Activated CD4-positive, alpha-beta T cell treated with anti-CD3 and anti-CD28 coated beads for 48 hours (primary cell): ENCODE measurements around the gene NPHP4.

Experiments
- DNase-seq: peaks from one replicate; pipeline ENCODE4 v3.0.0-alpha.2; 2020

Gene NPHP4

GRCh38 chr1:5886541-5887348 lies 105.5 kb downstream of the NPHP4 start:
- DNase-seq = no peak

- no peak for DNase-seq
These were observed 106.1 kb downstream of the NPHP4 start for GRCh38 chr1:5886140-5886483.

GRCh38 chr1:5885471-5886139 lies 106.6 kb downstream of the NPHP4 start:
- no peak for DNase-seq

DNA sequence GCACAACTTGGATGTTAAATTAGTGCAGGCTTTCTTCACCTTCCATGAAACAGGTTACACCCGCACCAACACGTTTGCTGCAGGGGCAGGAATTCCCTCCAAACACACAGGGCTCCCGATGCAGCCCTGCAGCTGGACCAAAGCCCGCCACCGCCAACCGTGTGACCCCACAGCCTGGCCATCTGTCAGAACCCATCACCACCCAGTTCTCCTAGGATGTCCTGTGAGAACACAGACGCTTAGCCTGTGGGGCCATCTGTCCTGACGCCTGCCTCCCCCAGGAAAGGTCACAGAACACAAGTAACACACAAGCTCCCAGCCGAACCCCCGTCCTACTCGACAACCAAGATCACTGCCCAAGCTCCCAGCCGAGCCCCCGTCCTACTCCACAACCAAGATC lies 108.1 kb downstream of the NPHP4 start:
- no peak for DNase-seq

GRCh38 chr1:5883129-5884048 lies 108.8 kb downstream of the NPHP4 start:
- DNase-seq = no peak

GRCh38 chr1:5882367-5883128 lies 109.7 kb downstream of the NPHP4 start:
- DNase-seq = no peak

DNA sequence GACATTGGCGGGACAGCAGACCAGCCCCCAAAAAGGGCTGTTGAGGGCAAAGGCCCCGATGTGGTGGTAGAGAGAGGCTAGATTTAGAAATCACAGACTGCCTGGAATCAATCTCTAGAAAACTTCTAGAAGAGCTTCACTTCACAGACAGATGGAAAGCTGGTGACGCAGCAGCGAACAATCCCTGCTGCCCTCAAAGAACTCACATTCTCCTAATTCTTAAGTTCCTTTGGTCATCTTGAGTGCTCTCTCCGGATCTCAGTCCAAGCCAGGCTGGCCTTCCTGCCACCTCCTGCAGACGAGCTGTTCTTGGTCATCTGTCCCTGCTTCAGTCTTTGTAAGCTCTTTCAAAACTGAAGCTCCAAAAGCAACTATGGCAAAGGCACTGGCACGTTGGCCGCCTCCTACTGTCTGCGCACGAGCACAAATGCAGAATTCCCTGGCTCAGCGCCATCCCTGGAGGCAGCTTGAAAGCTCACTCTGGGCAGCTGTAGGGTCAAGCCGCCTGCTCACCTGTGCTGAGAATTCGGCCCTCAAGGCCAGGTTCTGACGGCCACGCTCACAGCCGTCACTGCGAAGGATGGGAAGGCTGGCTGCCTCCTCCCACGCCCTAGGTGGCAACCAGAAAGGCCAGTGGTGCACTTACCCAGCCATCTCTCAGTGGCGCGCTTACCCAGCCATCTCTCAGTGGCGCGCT lies 110.6 kb downstream of the NPHP4 start:
- DNase-seq = no peak

- no peak for DNase-seq
These were observed 111.4 kb downstream of the NPHP4 start for GRCh38 chr1:5880630-5881405.

DNA sequence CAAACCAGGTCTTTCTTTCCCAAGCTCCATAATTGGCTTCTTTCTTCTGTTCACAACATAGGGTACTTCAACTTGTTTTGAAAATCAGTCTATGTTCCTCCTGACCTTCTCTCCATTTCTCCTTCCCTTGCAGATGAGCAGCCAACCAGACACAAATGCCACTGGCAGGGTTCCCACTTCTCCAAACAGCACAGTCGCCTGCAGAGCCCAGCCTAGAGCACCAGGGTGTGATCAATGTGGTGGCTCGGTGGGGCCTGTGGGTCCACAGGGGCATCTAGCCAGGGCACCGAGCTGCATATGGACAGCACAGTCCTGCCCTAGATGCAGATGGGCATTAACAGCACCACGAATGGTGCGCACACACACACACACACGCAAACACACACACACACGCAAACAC lies 112.8 kb downstream of the NPHP4 start:
- no peak for DNase-seq

GRCh38 chr1:5878971-5879370 lies 113.3 kb downstream of the NPHP4 start:
- no peak for DNase-seq

- DNase-seq = no peak
These were observed 114.3 kb downstream of the NPHP4 start for GRCh38 chr1:5877683-5878530.

GRCh38 chr1:5877001-5877400 lies 115.2 kb downstream of the NPHP4 start:
- DNase-seq = no peak

DNA sequence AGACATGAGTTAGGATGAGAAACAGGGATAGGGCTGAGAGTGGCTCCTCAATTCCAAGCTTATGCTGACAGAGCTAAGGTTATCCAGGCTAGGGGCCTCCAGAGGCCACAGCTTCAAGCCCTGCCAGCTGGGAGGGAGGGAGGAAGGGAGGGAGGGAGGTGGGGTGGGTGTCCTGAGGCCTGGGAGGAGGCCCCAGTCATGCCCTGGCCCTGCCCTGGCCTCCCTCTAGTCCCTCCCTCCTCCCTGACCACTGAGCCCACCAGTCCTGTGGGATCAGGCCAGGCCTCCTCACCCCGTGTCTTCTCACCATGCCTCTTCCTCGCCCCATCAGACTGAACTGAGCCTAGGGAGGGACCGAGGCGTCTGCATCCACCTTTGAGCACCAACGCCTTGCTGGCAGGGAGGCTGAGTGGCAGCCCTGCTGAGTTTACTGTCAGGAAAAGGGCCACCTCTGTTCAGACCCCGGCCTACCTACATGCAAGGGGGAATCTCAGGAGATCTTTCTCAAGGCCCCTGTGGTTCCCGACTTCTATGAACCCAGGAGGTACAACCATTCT lies 116.1 kb downstream of the NPHP4 start:
- DNase-seq = no peak

DNA sequence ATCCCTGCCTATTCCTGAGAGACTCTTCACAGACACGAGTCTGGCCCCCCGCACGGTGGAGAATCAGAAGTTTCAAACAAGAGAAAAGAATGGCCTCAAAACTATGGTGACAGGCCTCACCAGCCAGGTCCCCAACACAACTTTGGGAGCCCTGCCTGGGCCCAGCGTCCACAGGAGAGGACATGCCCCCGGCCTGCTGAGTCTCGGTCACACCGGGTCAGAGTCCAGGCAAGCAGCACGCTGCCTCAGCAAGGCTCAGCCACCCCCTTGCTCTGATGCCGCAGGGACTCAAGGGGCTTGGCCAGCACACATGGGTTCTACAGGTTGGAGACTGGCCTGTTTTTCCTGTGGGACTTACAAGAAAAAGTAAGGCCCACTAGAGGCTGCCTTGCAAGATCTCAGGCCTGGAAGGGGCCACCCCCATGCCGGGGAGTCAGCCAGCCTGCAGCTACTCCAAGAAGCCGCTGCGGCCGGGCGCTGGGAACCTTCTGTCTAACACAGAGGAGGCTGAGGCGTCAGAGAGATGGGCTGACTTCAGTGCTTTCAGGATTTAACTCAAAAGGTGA lies 116.8 kb downstream of the NPHP4 start:
- DNase-seq = no peak

DNA sequence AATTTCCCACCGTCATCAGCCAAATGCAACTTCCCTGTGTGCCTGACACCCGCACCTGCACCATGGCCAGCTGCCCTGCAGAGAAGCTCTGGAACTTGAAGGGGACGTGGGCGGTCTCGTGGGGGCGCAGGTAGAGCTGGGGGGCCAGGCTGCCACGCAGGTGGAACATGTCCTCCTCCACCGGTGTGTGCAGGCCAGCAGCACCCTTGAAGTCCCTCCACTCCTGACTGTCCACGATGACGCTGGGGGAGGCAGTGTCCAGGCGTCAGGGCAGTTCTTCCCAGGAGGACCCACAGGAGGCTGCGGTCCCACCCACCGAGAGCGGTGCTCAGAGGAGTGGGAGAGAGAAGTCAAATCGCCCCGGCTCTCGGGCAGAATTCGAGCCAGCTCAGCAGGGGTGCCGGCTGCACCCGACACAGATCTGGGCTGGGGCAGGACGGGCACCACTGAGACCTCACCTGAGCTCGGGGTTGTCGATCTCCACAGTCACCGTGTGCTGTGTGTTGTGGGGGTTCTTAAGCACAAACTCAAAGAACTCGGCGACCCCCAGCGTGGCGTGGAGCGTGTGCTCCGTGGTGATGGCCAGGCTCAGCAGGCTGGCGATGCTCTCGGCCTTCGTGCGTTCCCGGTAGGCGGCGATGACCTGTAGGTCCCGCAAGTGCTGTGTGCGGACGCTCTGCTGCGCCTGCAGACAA lies 117.7 kb downstream of the NPHP4 start:
- no peak for DNase-seq

GRCh38 chr1:5873556-5873955 lies 118.7 kb downstream of the NPHP4 start:
- DNase-seq = no peak

DNA sequence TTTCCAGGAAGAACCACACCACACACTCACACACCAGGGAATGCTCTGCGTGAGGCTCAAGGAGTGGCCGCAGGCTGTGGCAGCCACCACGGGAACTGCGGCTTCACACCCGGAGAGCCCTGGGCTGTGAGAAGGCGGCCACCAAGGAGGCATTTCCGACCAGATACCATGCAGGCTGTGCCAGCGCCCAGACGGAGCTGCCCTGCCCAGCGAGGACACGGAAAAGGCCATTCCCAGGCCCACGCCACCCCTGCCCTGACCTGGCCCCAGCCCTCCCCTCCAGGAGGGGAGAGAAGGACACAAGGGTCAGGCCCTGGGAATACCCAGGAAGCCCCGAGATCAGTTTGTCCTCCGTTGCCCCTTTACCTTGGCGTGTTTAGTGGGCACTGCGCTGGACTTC lies 119.3 kb downstream of the NPHP4 start:
- no peak for DNase-seq

DNA sequence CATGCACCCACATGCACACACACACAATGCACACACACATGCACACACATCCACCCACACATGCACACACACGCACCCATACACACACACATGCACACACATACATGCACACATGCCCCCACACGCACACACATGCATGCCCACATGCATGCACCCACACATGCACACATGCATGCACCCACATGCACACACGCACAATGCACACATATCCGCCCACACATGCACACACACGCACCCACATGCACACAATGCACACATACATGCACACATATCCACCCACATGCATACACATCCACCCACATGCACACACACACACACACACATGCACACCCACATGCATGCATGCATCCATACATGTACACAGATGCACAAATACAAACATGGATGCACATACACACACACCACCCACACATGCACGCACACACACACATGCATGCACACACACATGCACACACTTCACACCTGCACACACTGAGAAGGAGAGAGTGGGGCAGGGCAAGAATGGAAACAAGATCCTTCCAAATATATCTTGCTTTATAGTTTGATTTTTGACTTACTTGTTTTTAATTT lies 123.2 kb downstream of the NPHP4 start:
- DNase-seq = no peak

DNA sequence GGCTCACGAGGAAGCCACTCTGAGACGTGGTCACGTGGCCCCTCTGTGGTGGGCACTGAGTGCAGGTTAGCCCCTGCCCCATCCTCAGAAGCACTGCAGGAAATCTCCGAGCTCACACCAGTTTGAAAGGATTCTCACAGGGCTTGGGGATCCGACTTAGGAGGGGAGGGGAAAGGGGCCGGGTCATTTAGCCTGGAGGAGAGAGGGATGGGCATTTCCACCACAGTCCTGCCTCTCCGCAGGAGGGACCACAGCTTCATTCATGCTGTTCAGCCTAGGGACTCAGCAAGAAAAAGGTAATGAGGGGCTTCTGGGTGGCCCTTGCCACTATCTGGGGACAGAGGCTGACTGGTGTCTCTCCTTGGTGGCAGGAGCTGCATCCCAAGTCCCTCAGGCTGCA lies 126.5 kb downstream of the NPHP4 start:
- DNase-seq = no peak
